Upper lobe of left lung (tissue), 4 donors: ENCODE results near the gene NEURL3.

Experiments
- EP300 ChIP-seq, 4 donors: sonication (generic); formaldehyde crosslinking; IDR thresholded peaks; one replicate each; pipeline ENCODE4 v1.5.1; 2017; ENCODE audit warnings: antibody characterized with exemption in 4 of 4, control low read depth in 2 of 4
- POLR2AphosphoS5 ChIP-seq, 2 donors: sonication (generic); formaldehyde crosslinking; IDR thresholded peaks; one replicate each; pipeline ENCODE4 v1.5.1; 2017; ENCODE audit warnings: antibody characterized with exemption in 2 of 2
- TF ChIP-seq, protein P1 (sequence below), 6 experiments: fragments of 450-650 bp in 4 of 6; fragments of 200-600 bp in 2 of 6; sonication (generic) in 2 of 6; IDR thresholded peaks; one replicate each; pipeline ENCODE4 v1.5.1; 2016 to 2019; ENCODE audit warnings: antibody characterized with exemption in 6 of 6

- TF ChIP-seq, protein P1, sequence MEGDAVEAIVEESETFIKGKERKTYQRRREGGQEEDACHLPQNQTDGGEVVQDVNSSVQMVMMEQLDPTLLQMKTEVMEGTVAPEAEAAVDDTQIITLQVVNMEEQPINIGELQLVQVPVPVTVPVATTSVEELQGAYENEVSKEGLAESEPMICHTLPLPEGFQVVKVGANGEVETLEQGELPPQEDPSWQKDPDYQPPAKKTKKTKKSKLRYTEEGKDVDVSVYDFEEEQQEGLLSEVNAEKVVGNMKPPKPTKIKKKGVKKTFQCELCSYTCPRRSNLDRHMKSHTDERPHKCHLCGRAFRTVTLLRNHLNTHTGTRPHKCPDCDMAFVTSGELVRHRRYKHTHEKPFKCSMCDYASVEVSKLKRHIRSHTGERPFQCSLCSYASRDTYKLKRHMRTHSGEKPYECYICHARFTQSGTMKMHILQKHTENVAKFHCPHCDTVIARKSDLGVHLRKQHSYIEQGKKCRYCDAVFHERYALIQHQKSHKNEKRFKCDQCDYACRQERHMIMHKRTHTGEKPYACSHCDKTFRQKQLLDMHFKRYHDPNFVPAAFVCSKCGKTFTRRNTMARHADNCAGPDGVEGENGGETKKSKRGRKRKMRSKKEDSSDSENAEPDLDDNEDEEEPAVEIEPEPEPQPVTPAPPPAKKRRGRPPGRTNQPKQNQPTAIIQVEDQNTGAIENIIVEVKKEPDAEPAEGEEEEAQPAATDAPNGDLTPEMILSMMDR (IDR thresholded peaks at IDR 0.05): no peak
- TF ChIP-seq EP300 (IDR thresholded peaks at IDR 0.05): no peak
- TF ChIP-seq POLR2AphosphoS5 (IDR thresholded peaks at IDR 0.05): no peak
These were observed 4.6 kb downstream of the NEURL3 start for GRCh38 chr2:96500385-96501066.
